Limb (tissue), 2 donors: ENCODE measurements around the gene OTOR.

ENCODE experiments used
- DNase-seq, 2 donors: peaks; one replicate each; pipeline ENCODE4 v3.0.0-alpha.2; 2016; ENCODE audit errors: extremely low spot score in 2 of 2

OTOR gene

GRCh38 chr20:16748308-16748900, at the start of gene OTOR:
TSS of gene OTOR (plus strand) at chr20:16748358. CDS start at chr20:16748402, 44 bp downstream.
- DNase-seq = no peak

GRCh38 chr20:16699293-16699692, 48.9 kb upstream of the OTOR start:
- DNase-seq = no peak

GRCh38 chr20:16701296-16701695, 46.9 kb upstream of the OTOR start:
- no peak for DNase-seq

- DNase-seq = no peak
Observed at GRCh38 chr20:16703570-16703969, 44.6 kb upstream of the OTOR start.

GRCh38 chr20:16707674-16708073, 40.5 kb upstream of the OTOR start:
- DNase-seq = no peak

- no peak for DNase-seq
Observed at GRCh38 chr20:16708602-16709001, 39.6 kb upstream of the OTOR start.

- no peak for DNase-seq
Observed at GRCh38 chr20:16709017-16709416, 39.1 kb upstream of the OTOR start.

GRCh38 chr20:16710781-16711180, 37.4 kb upstream of the OTOR start:
- DNase-seq = no peak

- no peak for DNase-seq
Observed at GRCh38 chr20:16711661-16712258, 36.4 kb upstream of the OTOR start.

- DNase-seq = no peak
Observed at GRCh38 chr20:16712511-16712947, 35.6 kb upstream of the OTOR start.

GRCh38 chr20:16713066-16713465, 35.1 kb upstream of the OTOR start:
- no peak for DNase-seq

- DNase-seq = no peak
Observed at GRCh38 chr20:16714242-16714641, 33.9 kb upstream of the OTOR start.

- peak in 1 of 2 donors; percentile 42 for DNase-seq
Observed at GRCh38 chr20:16714751-16715150, 33.4 kb upstream of the OTOR start.

- DNase-seq = no peak
Observed at GRCh38 chr20:16719421-16719820, 28.7 kb upstream of the OTOR start.

- DNase-seq = no peak
Observed at GRCh38 chr20:16729080-16729479, 19.1 kb upstream of the OTOR start.

- DNase-seq = peak; percentile 94 to 96
Observed at GRCh38 chr20:16729565-16730460, 18.3 kb upstream of the OTOR start, which contains the start of gene SNRPB2. TSS of gene SNRPB2 (plus strand) at chr20:16730026. CDS start at chr20:16731703, 1,677 bp downstream.

- DNase-seq = no peak
Observed at GRCh38 chr20:16732506-16733152, 15.5 kb upstream of the OTOR start.

GRCh38 chr20:16740365-16741072, 7.6 kb upstream of the OTOR start:
- no peak for DNase-seq

- DNase-seq = no peak
Observed at GRCh38 chr20:16744178-16744807, 3.9 kb upstream of the OTOR start.

- no peak for DNase-seq
Observed at GRCh38 chr20:16745204-16745603, 3.0 kb upstream of the OTOR start.
